Measurements from ENCODE around the gene AKAP6. TPM values are rescaled to one million over a fixed set of nuclear protein-coding genes. Genes with fewer than 3 reads are reported as not detected.

AKAP6 gene
- total RNA-seq, 1 experiment from 2014 or later, result 1.1 TPM

- peak overlapping the region in 1 of 3 experiments; percentile 49; a peak in 1 of 7 replicates for H3K27ac Mint-ChIP-seq
- no CpG with 5 or more reads among the region's 4 CpGs for WGBS (ENCODE audit: extremely low coverage, insufficient read length, low lambda C conversion rate)
Observed at GRCh38 chr14:32657081-32657480, 328.0 kb downstream of the AKAP6 start.

More at GRCh38 chr14:32657081-32657480, 328.0 kb downstream of the AKAP6 start:
- H3T11ph ChIP-seq (ENCODE audit: low read length), result no peak overlapping the region
- H3K23me2 ChIP-seq (ENCODE audit: insufficient read length, low read depth, low read length, poor library complexity, severe bottlenecking), result no peaks in the 10 kb centered on the region
- peaks cover under 1 to 2% of the 10 kb centered on the region in 2 experiments; a peak in 3 of 4 replicates for H3K4me1 Mint-ChIP-seq
- no peak overlapping the region for H3K14ac ChIP-seq (ENCODE audit: insufficient read depth, low read length)
- H2AK5ac ChIP-seq (ENCODE audit: insufficient read length, low read length), result no peak overlapping the region
- H3K4me2 ChIP-seq (ENCODE audit: insufficient read depth, insufficient read length, low read length), result no peak overlapping the region
- H3K9me3 Mint-ChIP-seq, result no peaks in the 10 kb centered on the region
- H4K91ac ChIP-seq (ENCODE audit: insufficient read length, low read depth, low read length), result no peak overlapping the region
- H3K4me3 Mint-ChIP-seq, result no peak overlapping the region
- no peak overlapping the region for H2BK15ac ChIP-seq (ENCODE audit: low read depth, low read length)
- H2BK12ac ChIP-seq (ENCODE audit: insufficient read length, low read depth, low read length), result no peak overlapping the region
- H2BK5ac ChIP-seq (ENCODE audit: insufficient read length, low read length), result no peak overlapping the region
- H2BK120ac ChIP-seq (ENCODE audit: low read depth, low read length, poor library complexity, severe bottlenecking), result no peak overlapping the region
- H3K56ac ChIP-seq (ENCODE audit: insufficient read length, low read depth, low read length), result no peak overlapping the region
- no peaks in the 10 kb centered on the region for H3K27me3 ChIP-seq (ENCODE audit: insufficient read depth, low read length)
- no peak overlapping the region for H3K4ac ChIP-seq (ENCODE audit: low read depth, low read length)
- H3K18ac ChIP-seq (ENCODE audit: insufficient read length, low read depth, low read length), result no peak overlapping the region
- H3K9me3 ChIP-seq (ENCODE audit: control insufficient read depth, low read depth, low read length), result no peaks in the 10 kb centered on the region
- DNase-seq, result no peak
- H3K79me1 ChIP-seq (ENCODE audit: insufficient read depth, low read depth, low read length, poor library complexity, severe bottlenecking), result no peaks in the 10 kb centered on the region
- no peaks in the 10 kb centered on the region; the same call in 1 of the 2 replicates for H3K4me1 ChIP-seq (ENCODE audit: insufficient read depth, low read length)
- no peak overlapping the region for H3K9ac ChIP-seq (ENCODE audit: extremely low read depth, insufficient read length, low read length)
- no peaks in the 10 kb centered on the region for H3K79me2 ChIP-seq (ENCODE audit: insufficient read depth, low read length)
- no peak overlapping the region for H2AFZ ChIP-seq (ENCODE audit: low read length)
- no peaks in the 10 kb centered on the region for H3K27me3 Mint-ChIP-seq (ENCODE audit: low read depth)
- H4K5ac ChIP-seq (ENCODE audit: insufficient read length, low read depth, low read length), result no peak overlapping the region
- TF ChIP-seq CTCF (conservative IDR thresholded peaks at IDR 0.05), result no peak
- H3K36me3 Mint-ChIP-seq (ENCODE audit: insufficient read depth in 1 of 3, low read depth in 3 of 3), result no peaks in the 10 kb centered on the region
- no peak overlapping the region for H3K27ac ChIP-seq (ENCODE audit: insufficient read length, low read depth, low read length)
- no peak overlapping the region for H3K23ac ChIP-seq (ENCODE audit: insufficient read length, low read depth, low read length)
- H2BK20ac ChIP-seq (ENCODE audit: low read depth, low read length, poor library complexity, severe bottlenecking), result no peak overlapping the region
- H4K8ac ChIP-seq (replicated peaks; ENCODE audit: insufficient read length, low read depth, low read length), result no peak overlapping the region
- H4K20me1 ChIP-seq (ENCODE audit: control insufficient read depth, insufficient read depth, insufficient read length), result no peaks in the 10 kb centered on the region

All from H9 (cell line).